Endothelial cell of umbilical vein (primary cell): Measurements from ENCODE around the gene ATXN1L. TPM values are rescaled to one million over a fixed set of nuclear protein-coding genes. Genes with fewer than 3 reads are reported as not detected.

ENCODE experiments used
- BruUV-seq: library from RNA; stranded (reverse); fragments of 400-500 nt; replicated peaks from 2 replicates; lab custom pipeline; 2021; lab: Mats Ljungman, UMichigan
- CTCF ChIA-PET: fragments of 300-600, 350-600 bp; sonication (Branson Sonifier 250); formaldehyde crosslinking; loops from one replicate; lab custom pipeline; 2021; ENCODE audit warnings: antibody characterized with exemption, inconsistent platforms; lab: Charles Lee
- POLR2A ChIA-PET: fragments of 300-600, 350-600 bp; sonication (Branson Sonifier 250); formaldehyde crosslinking; loops from one replicate; lab custom pipeline; 2021; ENCODE audit warnings: antibody characterized with exemption, inconsistent platforms; lab: Charles Lee
- DNase-seq: peaks from one replicate; pipeline ENCODE4 v3.0.0-alpha.2; 2011; ENCODE audit warnings: low read depth, low spot score
- FAIRE-seq: peaks from 2 replicates; lab custom pipeline; 2011; peaks lifted over from hg19 to GRCh38; lab: Jason Lieb, UNC
- H2AFZ ChIP-seq: 2 replicates; pipeline ENCODE4 v1.6.0; 2012; ENCODE audit warnings: low read depth, low read length, control low read depth, inconsistent platforms
- H3K27ac ChIP-seq: 2 replicates; pipeline ENCODE4 v1.5.1; 2011; ENCODE audit warnings: low read depth, mild to moderate bottlenecking, control low read depth, low read length, moderate library complexity; ENCODE audit not compliant: insufficient read depth
- H3K27me3 ChIP-seq, 2 experiments: 2 replicates each; pipeline versions ENCODE4 v1.6.0 to v1.6.1; 2011; ENCODE audit warnings: low read length in 2 of 2, mixed read lengths in 1 of 2; ENCODE audit not compliant: control insufficient read depth in 2 of 2, insufficient read depth in 2 of 2
- H3K36me3 ChIP-seq, 2 experiments: 2 replicates in 1 of 2; 3 replicates in 1 of 2; pipeline ENCODE4 v1.5.1; 2011; ENCODE audit warnings: low read length in 2 of 2, mild to moderate bottlenecking in 1 of 2, moderate library complexity in 1 of 2; ENCODE audit not compliant: control insufficient read depth in 2 of 2, insufficient read depth in 2 of 2; ENCODE audit errors: extremely low read depth in 1 of 2
- H3K4me1 ChIP-seq: 3 replicates; pipeline ENCODE4 v1.5.1; 2011; ENCODE audit warnings: mild to moderate bottlenecking, low read length; ENCODE audit not compliant: control insufficient read depth, insufficient read depth; ENCODE audit errors: extremely low read depth
- H3K4me2 ChIP-seq: 2 replicates; pipeline ENCODE4 v1.6.1; 2011; ENCODE audit warnings: low read length, control low read depth, mixed read lengths; ENCODE audit not compliant: insufficient read depth
- H3K4me3 ChIP-seq, 3 experiments: fragments of 200-600 bp in 1 of 3; sonication (generic), shearing (Covaris generic) in 1 of 3; replicated peaks in 1 of 3; 2 replicates each; pipeline ENCODE4 v1.5.1; 2011 to 2016; ENCODE audit warnings: control low read depth in 3 of 3, low read length in 3 of 3, mild to moderate bottlenecking in 2 of 3, inconsistent platforms in 1 of 3, low read depth in 1 of 3, moderate library complexity in 1 of 3; ENCODE audit not compliant: insufficient read depth in 1 of 3
- H3K79me2 ChIP-seq: 2 replicates; pipeline ENCODE4 v1.6.0; 2012; ENCODE audit warnings: low read length, inconsistent platforms; ENCODE audit not compliant: control insufficient read depth, insufficient read depth
- H3K9ac ChIP-seq: replicated peaks from 2 replicates; pipeline ENCODE3; 2011; ENCODE audit warnings: low read length, control low read depth; ENCODE audit not compliant: insufficient read depth; ENCODE audit errors: extremely low read depth
- H3K9me1 ChIP-seq: replicated peaks from 3 replicates; pipeline ENCODE4 v1.6.0; 2011; ENCODE audit warnings: mild to moderate bottlenecking, low read length; ENCODE audit not compliant: control insufficient read depth, insufficient read depth; ENCODE audit errors: extremely low read depth
- H3K9me3 ChIP-seq: replicated peaks from 2 replicates; pipeline ENCODE4 v1.5.1; 2012; ENCODE audit warnings: low read length, inconsistent platforms; ENCODE audit not compliant: control insufficient read depth, insufficient read depth
- H4K20me1 ChIP-seq: replicated peaks from 2 replicates; pipeline ENCODE3; 2011; ENCODE audit warnings: mild to moderate bottlenecking, low read length; ENCODE audit not compliant: control insufficient read depth, insufficient read depth; ENCODE audit errors: extremely low read depth
- CTCF ChIP-seq, 2 donors: IDR thresholded peaks; 1 replicate in 1 of 2; 2 replicates in 1 of 2; pipeline ENCODE4 v1.5.1; 2011; ENCODE audit warnings: low read length in 2 of 2, mild to moderate bottlenecking in 2 of 2, moderate library complexity in 2 of 2, control low read depth in 1 of 2, inconsistent platforms in 1 of 2, low read depth in 1 of 2; ENCODE audit not compliant: insufficient read depth in 1 of 2; ENCODE audit errors: extremely low read depth in 1 of 2
- EZH2 ChIP-seq: IDR thresholded peaks from 2 replicates; pipeline ENCODE4 v1.6.1; 2012; ENCODE audit warnings: borderline replicate concordance, low read depth, mild to moderate bottlenecking, moderate library complexity, low read length, inconsistent platforms; ENCODE audit not compliant: severe bottlenecking
- FOS ChIP-seq: IDR thresholded peaks from 2 replicates; pipeline ENCODE4 v1.6.1; 2011; ENCODE audit warnings: mild to moderate bottlenecking, low read length, moderate library complexity, borderline replicate concordance; ENCODE audit not compliant: insufficient read depth
- GATA2 ChIP-seq: IDR thresholded peaks from 2 replicates; pipeline ENCODE4 v1.7.0; 2011; ENCODE audit warnings: low read depth, mild to moderate bottlenecking, moderate library complexity, mixed read lengths, low read length; ENCODE audit not compliant: insufficient read length, insufficient read depth
- JUN ChIP-seq: IDR thresholded peaks from 2 replicates; pipeline ENCODE4 v1.6.1; 2011; ENCODE audit warnings: borderline replicate concordance, low read depth; ENCODE audit not compliant: insufficient read length, insufficient read depth
- MAX ChIP-seq: IDR thresholded peaks from 2 replicates; pipeline ENCODE4 v1.6.1; 2011; ENCODE audit not compliant: insufficient read depth, insufficient read length
- MYC ChIP-seq: IDR thresholded peaks from one replicate; pipeline ENCODE4 v1.6.1; 2011; ENCODE audit warnings: mild to moderate bottlenecking, low read depth, low read length
- POLR2A ChIP-seq: IDR thresholded peaks from 2 replicates; pipeline ENCODE4 v1.6.1; 2012; ENCODE audit warnings: low read depth, mild to moderate bottlenecking, control low read depth, low read length
- POLR2AphosphoS5 ChIP-seq: IDR thresholded peaks from 2 replicates; pipeline ENCODE4 v1.6.1; 2012; ENCODE audit warnings: low read depth, mild to moderate bottlenecking, control low read depth, low read length, moderate library complexity; ENCODE audit not compliant: insufficient read depth
- dilution Hi-C: fragments of 300-500 bp; cut with MboI; formaldehyde crosslinking; loops from one replicate; pipeline ENCODE4 v1.15.0; 2019; ENCODE audit warnings: low sequenced_read_pairs; ENCODE audit not compliant: extremely low pct_ligation_motif_present
- intact Hi-C: fragments of 100-400 bp; cut with micrococcal nuclease; formaldehyde crosslinking; loops from one replicate; pipeline ENCODE4 v1.10.0; 2022
- polyA plus RNA-seq, 4 experiments: library from polyadenylated mRNA; depleted of rRNA in 3 of 4; stranded (reverse) in 3 of 4; unstranded in 1 of 4; fragments of >200 nt; gene quantifications; 2 replicates each; pipeline versions ENCODE4 v1.2.1 to v1.2.3, GENCODE V29; 2011 to 2012; ENCODE audit warnings: missing spikeins in 1 of 4
- total RNA-seq: library from RNA; stranded (reverse); gene quantifications from 2 replicates; pipeline ENCODE4 v1.2.3, GENCODE V29; 2021

ATXN1L gene
- total and polyA plus RNA-seq, 2 donors (not counting 3 experiments of a cell fraction or from before 2014, with no cell fraction given) = 15.6 to 23.9 TPM

- DNase-seq (no peak), FAIRE-seq (no peak)
- ChIA-PET POLR2A (no interaction called here), CTCF (interaction anchor here (0.8 to 2.6 kb wide), 5 partner anchors 8 to 292 kb away, joined by 3 to 10 read pairs (median 3); partner anchors contain the start of genes IST1 and ZNF821)
- no peaks in the 10 kb centered on the region for H3K9me1 ChIP-seq
- intact Hi-C loops = no loop called here
- no peak overlapping the region for H3K9ac ChIP-seq
- no peak overlapping the region for H3K4me2 ChIP-seq
- H2AFZ ChIP-seq = no peak overlapping the region
- H3K9me3 ChIP-seq = no peaks in the 10 kb centered on the region
- no peak overlapping the region for H3K4me3 ChIP-seq
- peaks cover 35% of the 10 kb centered on the region for H4K20me1 ChIP-seq
- H3K4me1 ChIP-seq = peaks cover 2% of the 10 kb centered on the region
- BruUV-seq = no TSS peak
- dilution Hi-C loops = no loop called here
- H3K79me2 ChIP-seq = peaks cover 100% of the 10 kb centered on the region
- H3K27ac ChIP-seq = no peak overlapping the region
- TF ChIP-seq MAX = no peak
- no peak for TF ChIP-seq POLR2A
- TF ChIP-seq MYC = no peak
- no peak for TF ChIP-seq POLR2AphosphoS5
- TF ChIP-seq EZH2 = no peak
- TF ChIP-seq GATA2 = no peak
- TF ChIP-seq CTCF (IDR thresholded peaks at IDR 0.05; ENCODE audit: extremely low read depth in 1 of 2, insufficient read depth in 1 of 2, low read depth in 1 of 2, low read length in 2 of 2) = no peak
- TF ChIP-seq JUN = no peak
- no peak for TF ChIP-seq FOS
- no peaks in the 10 kb centered on the region for H3K36me3 ChIP-seq
- no peaks in the 10 kb centered on the region for H3K27me3 ChIP-seq
Observed at GRCh38 chr16:71902656-71903365, 57.0 kb downstream of the ATXN1L start.
